Measurements from ENCODE around the gene TTLL7. TPM values are rescaled to one million over a fixed set of nuclear protein-coding genes. Genes with fewer than 3 reads are reported as not detected.

TTLL7 gene
- total and polyA plus RNA-seq, 8 donors = 3.9 to 15.0 (median 6.4) TPM

DNA sequence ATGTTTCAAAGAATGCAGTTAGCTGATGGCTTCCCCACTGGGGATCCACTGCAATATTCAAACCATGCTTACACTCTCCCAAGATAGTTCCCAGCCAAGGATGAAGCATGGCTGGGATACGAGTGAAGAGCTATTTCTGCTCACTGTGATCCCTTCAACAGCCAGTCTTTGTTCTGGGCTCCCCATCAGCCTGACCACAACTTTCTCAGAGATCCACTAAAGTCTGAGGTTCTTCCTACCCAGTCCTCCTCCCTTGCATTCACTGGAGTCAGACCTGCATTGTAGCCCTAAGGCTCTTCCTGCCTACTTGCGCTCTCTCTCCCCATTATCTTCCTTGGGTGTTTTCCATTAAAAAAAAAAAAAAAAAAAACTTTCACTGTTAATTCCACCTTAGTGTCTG lies 101.4 kb downstream of the TTLL7 start:
- ATAC-seq = no peak
- Histone ChIP-seq H3K4me1 (no peaks in the 10 kb centered on the region), H3K9me3 (no peaks in the 10 kb centered on the region), H3K27me3 (no peaks in the 10 kb centered on the region), H3K4me3 (no peak overlapping the region), H3K36me3 (no peaks in the 10 kb centered on the region), H3K27ac (no peak overlapping the region)
- DNase-seq = no peak
- TF ChIP-seq, protein P1, sequence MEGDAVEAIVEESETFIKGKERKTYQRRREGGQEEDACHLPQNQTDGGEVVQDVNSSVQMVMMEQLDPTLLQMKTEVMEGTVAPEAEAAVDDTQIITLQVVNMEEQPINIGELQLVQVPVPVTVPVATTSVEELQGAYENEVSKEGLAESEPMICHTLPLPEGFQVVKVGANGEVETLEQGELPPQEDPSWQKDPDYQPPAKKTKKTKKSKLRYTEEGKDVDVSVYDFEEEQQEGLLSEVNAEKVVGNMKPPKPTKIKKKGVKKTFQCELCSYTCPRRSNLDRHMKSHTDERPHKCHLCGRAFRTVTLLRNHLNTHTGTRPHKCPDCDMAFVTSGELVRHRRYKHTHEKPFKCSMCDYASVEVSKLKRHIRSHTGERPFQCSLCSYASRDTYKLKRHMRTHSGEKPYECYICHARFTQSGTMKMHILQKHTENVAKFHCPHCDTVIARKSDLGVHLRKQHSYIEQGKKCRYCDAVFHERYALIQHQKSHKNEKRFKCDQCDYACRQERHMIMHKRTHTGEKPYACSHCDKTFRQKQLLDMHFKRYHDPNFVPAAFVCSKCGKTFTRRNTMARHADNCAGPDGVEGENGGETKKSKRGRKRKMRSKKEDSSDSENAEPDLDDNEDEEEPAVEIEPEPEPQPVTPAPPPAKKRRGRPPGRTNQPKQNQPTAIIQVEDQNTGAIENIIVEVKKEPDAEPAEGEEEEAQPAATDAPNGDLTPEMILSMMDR (IDR thresholded peaks at IDR 0.05) = no peak
- intact Hi-C loops (cut with DNase I) = no loop called here

DNA sequence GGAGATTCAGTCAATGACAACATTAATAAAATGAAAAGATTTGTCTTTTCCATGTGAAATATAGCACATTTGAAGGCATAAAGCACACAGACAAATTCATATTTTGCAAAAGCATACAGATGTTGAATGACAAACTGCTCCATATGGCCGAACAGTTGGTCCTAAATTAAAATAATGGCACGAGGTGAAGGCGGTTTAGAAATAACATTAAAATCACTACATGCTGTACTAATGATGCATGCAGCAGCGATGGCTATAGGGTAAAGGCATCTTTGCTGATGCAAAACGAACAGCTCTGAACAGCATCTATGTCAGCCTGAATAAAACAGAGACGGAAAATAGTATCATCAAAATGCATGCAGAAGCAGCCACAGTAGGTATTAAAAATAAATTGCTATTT lies 102.6 kb downstream of the TTLL7 start:
- Histone ChIP-seq H3K4me1 (no peaks in the 10 kb centered on the region), H3K36me3 (no peaks in the 10 kb centered on the region), H3K4me3 (no peak overlapping the region), H3K9me3 (no peaks in the 10 kb centered on the region), H3K27me3 (no peaks in the 10 kb centered on the region), H3K27ac (no peak overlapping the region)
- DNase-seq (no peak), ATAC-seq (no peak)
- intact Hi-C loops (cut with DNase I) = no loop called here
- TF ChIP-seq, protein P1 (IDR thresholded peaks at IDR 0.05) = no peak

DNA sequence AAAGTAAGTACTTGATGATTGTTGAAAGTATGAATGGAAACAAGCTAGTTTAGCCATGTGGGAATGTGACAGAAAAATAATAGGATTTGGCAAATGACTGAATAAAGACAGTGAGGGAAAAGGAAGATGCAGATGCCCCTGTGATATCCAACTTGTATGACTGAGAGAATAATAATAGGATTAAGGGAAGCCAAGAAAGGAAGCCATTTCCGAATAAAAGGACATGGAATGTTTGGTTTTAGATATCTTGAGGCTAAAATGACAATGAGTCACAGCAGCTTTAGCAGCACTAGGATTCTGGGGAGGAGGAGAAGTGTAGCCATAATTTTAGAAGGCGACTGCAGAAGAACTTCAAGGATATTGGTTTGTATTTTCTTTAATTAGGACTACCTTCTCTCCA lies 109.2 kb downstream of the TTLL7 start:
- Histone ChIP-seq H3K4me3 (no peak overlapping the region), H3K36me3 (no peaks in the 10 kb centered on the region), H3K27me3 (no peaks in the 10 kb centered on the region), H3K27ac (no peak overlapping the region), H3K4me1 (no peaks in the 10 kb centered on the region), H3K9me3 (no peaks in the 10 kb centered on the region)
- ATAC-seq (no peak), DNase-seq (no peak)
- intact Hi-C loops (cut with DNase I) = no loop called here
- TF ChIP-seq, protein P1 (IDR thresholded peaks at IDR 0.05) = no peak

DNA sequence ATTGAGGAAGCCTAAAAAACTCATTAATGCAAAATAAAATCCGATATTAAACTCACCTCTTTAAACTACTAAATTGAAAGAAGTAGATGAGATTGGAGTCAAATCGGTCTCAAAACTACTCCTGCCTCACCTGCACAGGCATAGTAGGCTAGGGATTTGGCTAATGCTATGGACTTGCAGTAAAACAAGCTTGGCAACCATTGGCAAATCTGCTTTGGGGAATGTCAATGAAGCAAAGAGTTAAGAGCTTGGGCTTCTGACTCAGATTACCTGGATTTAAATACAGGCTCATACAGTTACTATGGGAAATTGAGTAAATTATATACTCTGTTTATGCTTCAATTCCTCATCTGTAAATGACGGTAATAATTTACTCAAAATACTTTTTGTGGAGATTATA lies 111.4 kb downstream of the TTLL7 start:
- Histone ChIP-seq H3K27ac (no peak overlapping the region), H3K36me3 (no peaks in the 10 kb centered on the region), H3K27me3 (no peaks in the 10 kb centered on the region), H3K4me1 (no peaks in the 10 kb centered on the region), H3K4me3 (no peak overlapping the region), H3K9me3 (no peaks in the 10 kb centered on the region)
- TF ChIP-seq, protein P1 (IDR thresholded peaks at IDR 0.05) = no peak
- no peak for ATAC-seq
- intact Hi-C loops (cut with DNase I) = no loop called here
- no peak for DNase-seq

DNA sequence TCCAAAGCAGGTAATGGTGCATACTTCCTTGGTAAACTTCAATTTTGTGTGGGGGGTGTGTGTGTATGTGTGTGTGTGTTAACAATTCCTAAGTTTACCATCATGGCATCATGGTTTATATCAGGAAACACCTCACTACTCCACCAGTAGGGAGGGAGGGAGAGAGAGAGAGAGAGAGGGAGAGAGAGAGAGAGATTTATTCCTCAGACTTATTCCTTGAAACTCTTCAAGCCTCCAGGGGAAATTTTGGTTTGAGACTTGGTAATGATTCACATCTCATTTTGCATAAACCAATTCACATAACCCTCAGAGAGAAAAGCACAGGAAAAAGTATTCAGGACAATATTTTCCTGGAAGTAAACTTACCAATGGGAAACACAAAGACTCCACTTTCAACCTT lies 115.0 kb downstream of the TTLL7 start:
- intact Hi-C loops (cut with DNase I) = no loop called here
- Histone ChIP-seq H3K36me3 (no peaks in the 10 kb centered on the region), H3K4me3 (no peak overlapping the region), H3K27me3 (no peaks in the 10 kb centered on the region), H3K4me1 (no peaks in the 10 kb centered on the region), H3K27ac (no peak overlapping the region), H3K9me3 (no peaks in the 10 kb centered on the region)
- DNase-seq (no peak), ATAC-seq (no peak)
- TF ChIP-seq, protein P1 (IDR thresholded peaks at IDR 0.05) = no peak
